HCT116 (cell line): ENCODE data around the gene UGGT2. TPM values are rescaled to one million over a fixed set of nuclear protein-coding genes. Genes with fewer than 3 reads are reported as not detected.
"Not testable (repeated sequence)": the region's sequence is repeated elsewhere in the genome, so short reads cannot be mapped to it uniquely, and the experiment has no call there.

ENCODE experiments used
- ATAC-seq: fragments of 200-7000 bp; cut with Tn5 transposase; 2 replicates; pipeline ENCODE4 v1.9.1; 2020; ENCODE audit warnings: mild to moderate bottlenecking, moderate library complexity
- BruUV-seq: library from RNA; stranded (reverse); fragments of 400-500 nt; replicated peaks from 2 replicates; lab custom pipeline; 2021; lab: Mats Ljungman, UMichigan
- CTCF ChIA-PET: fragments of 300-600 bp; sonication (Branson Sonifier 250); formaldehyde crosslinking; loops from one replicate; lab custom pipeline; 2021; ENCODE audit warnings: antibody characterized with exemption; lab: Charles Lee
- POLR2A ChIA-PET: fragments of 300-600, 350-600 bp; sonication (Branson Sonifier 250); formaldehyde crosslinking; loops from one replicate; lab custom pipeline; 2021; ENCODE audit warnings: antibody characterized with exemption; lab: Charles Lee
- RAD21 ChIA-PET, 2 experiments: fragments of 300-600 bp; sonication (Branson Sonifier 250); formaldehyde crosslinking; loops; one replicate each; lab custom pipeline; 2023; ENCODE audit warnings: low total read pairs in 2 of 2; ENCODE audit not compliant: uncharacterized antibody in 2 of 2, unreplicated experiment in 2 of 2, low non-redundant PET in 1 of 2; lab: Charles Lee
- DNase-seq: peaks from one replicate; pipeline ENCODE4 v3.0.0-alpha.2; 2010; ENCODE audit warnings: low read depth, low spot score
- H2AFZ ChIP-seq: fragments of 200-600 bp; shearing (Covaris generic), sonication (generic); 2 replicates; pipeline ENCODE4 v1.6.1; 2017; ENCODE audit warnings: low read depth, mixed run types, mixed read lengths, antibody characterized with exemption, low read length; ENCODE audit not compliant: poor library complexity, severe bottlenecking
- H3K27ac ChIP-seq: 2 replicates; pipeline ENCODE4 v1.5.1; 2012; ENCODE audit warnings: low read depth, low read length
- H3K27me3 ChIP-seq: fragments of 200-600 bp; sonication (generic); 2 replicates; pipeline ENCODE4 v1.6.1; 2016; ENCODE audit warnings: mixed run types, low read length, mixed read lengths; ENCODE audit not compliant: insufficient read depth
- H3K36me3 ChIP-seq, 2 experiments: fragments of 200-500 bp in 1 of 2; fragments of 200-600 bp in 1 of 2; sonication (Bioruptor generic) in 1 of 2; sonication (generic) in 1 of 2; 2 replicates each; pipeline versions ENCODE4 v1.5.1 to v1.6.1; 2014 to 2016; ENCODE audit warnings: low read length in 2 of 2, inconsistent platforms in 1 of 2, mixed read lengths in 1 of 2, mixed run types in 1 of 2; ENCODE audit not compliant: insufficient read depth in 2 of 2, control insufficient read depth in 1 of 2
- H3K4me1 ChIP-seq, 2 experiments: fragments of 200-600 bp in 1 of 2; sonication (generic) in 1 of 2; 2 replicates each; pipeline versions ENCODE4 v1.5.1 to v1.6.1; 2012 to 2017; ENCODE audit warnings: low read length in 2 of 2, inconsistent platforms in 1 of 2, mild to moderate bottlenecking in 1 of 2, mixed read lengths in 1 of 2, mixed run types in 1 of 2, moderate library complexity in 1 of 2; ENCODE audit not compliant: insufficient read depth in 2 of 2, control insufficient read depth in 1 of 2
- H3K4me2 ChIP-seq: fragments of 200-600 bp; sonication (generic); 2 replicates; pipeline ENCODE4 v1.6.1; 2017; ENCODE audit warnings: mixed run types, low read length, mixed read lengths
- H3K4me3 ChIP-seq, 2 experiments: fragments of 200-600 bp in 1 of 2; sonication (generic) in 1 of 2; replicated peaks in 1 of 2; 2 replicates each; pipeline ENCODE4 v1.5.1; 2011 to 2016; ENCODE audit warnings: low read length in 2 of 2, control low read depth in 1 of 2, low read depth in 1 of 2, mild to moderate bottlenecking in 1 of 2, mixed read lengths in 1 of 2, mixed run types in 1 of 2
- H3K79me2 ChIP-seq: fragments of 200-600 bp; sonication (generic); 2 replicates; pipeline ENCODE4 v1.6.1; 2017; ENCODE audit warnings: mild to moderate bottlenecking, mixed run types, low read length, moderate library complexity, mixed read lengths; ENCODE audit not compliant: insufficient read depth
- H3K9ac ChIP-seq: fragments of 200-600 bp; sonication (generic); 2 replicates; pipeline ENCODE4 v1.6.1; 2016; ENCODE audit warnings: low read length, mixed read lengths
- H3K9me2 ChIP-seq: fragments of 200-600 bp; sonication (generic), shearing (Covaris generic); 2 replicates; pipeline ENCODE4 v1.6.1; 2017; ENCODE audit warnings: mixed run types, mild to moderate bottlenecking, moderate library complexity; ENCODE audit not compliant: insufficient read depth
- H3K9me3 ChIP-seq, 2 experiments: fragments of 200-500 bp in 1 of 2; fragments of 200-600 bp in 1 of 2; sonication (Bioruptor generic) in 1 of 2; sonication (generic) in 1 of 2; 2 replicates each; pipeline ENCODE4 v1.6.1; 2014 to 2017; ENCODE audit warnings: low read length in 2 of 2, mixed read lengths in 2 of 2, inconsistent platforms in 1 of 2, low read depth in 1 of 2, mild to moderate bottlenecking in 1 of 2, mixed run types in 1 of 2, moderate library complexity in 1 of 2; ENCODE audit not compliant: control insufficient read depth in 1 of 2, insufficient read depth in 1 of 2
- H4K20me1 ChIP-seq: fragments of 200-600 bp; sonication (generic), shearing (Covaris generic); 2 replicates; pipeline ENCODE4 v1.6.1; 2017; ENCODE audit warnings: mixed run types, mild to moderate bottlenecking, moderate library complexity; ENCODE audit not compliant: insufficient read depth
- ATF3 ChIP-seq: IDR thresholded peaks from 2 replicates; pipeline ENCODE4 v1.6.1; 2012
- CTCF ChIP-seq, 3 experiments: fragments of 200-600 bp in 1 of 3; sonication (generic) in 1 of 3; IDR thresholded peaks in 2 of 3; conservative IDR thresholded peaks in 1 of 3; 2 replicates each; pipeline ENCODE4 v1.5.1; 2012 to 2017; ENCODE audit warnings: low read depth in 2 of 3, low read length in 2 of 3, antibody characterized with exemption in 1 of 3, borderline replicate concordance in 1 of 3, control low read depth in 1 of 3, mild to moderate bottlenecking in 1 of 3, mixed read lengths in 1 of 3, mixed run types in 1 of 3, moderate library complexity in 1 of 3; ENCODE audit not compliant: insufficient read depth in 1 of 3
- EGR1 ChIP-seq: IDR thresholded peaks from 2 replicates; pipeline ENCODE4 v1.6.1; 2012; ENCODE audit warnings: low read depth
- EZH2phosphoT487 ChIP-seq: fragments of 200-600 bp; IDR thresholded peaks from 2 replicates; pipeline ENCODE4 v1.6.1; 2018; ENCODE audit warnings: antibody characterized with exemption, borderline replicate concordance
- FOSL1 ChIP-seq: IDR thresholded peaks from 2 replicates; pipeline ENCODE4 v1.6.1; 2012; ENCODE audit warnings: low read depth
- MAX ChIP-seq: IDR thresholded peaks from 2 replicates; pipeline ENCODE4 v1.6.1; 2012
- POLR2AphosphoS5 ChIP-seq: IDR thresholded peaks from 2 replicates; pipeline ENCODE4 v1.6.1; 2011; ENCODE audit warnings: mild to moderate bottlenecking, low read depth, low read length, moderate library complexity
- RAD21 ChIP-seq: IDR thresholded peaks from 2 replicates; pipeline ENCODE4 v1.6.1; 2012; ENCODE audit warnings: low read depth, mild to moderate bottlenecking
- REST ChIP-seq: IDR thresholded peaks from 2 replicates; pipeline ENCODE4 v1.6.1; 2012; ENCODE audit warnings: low read depth
- SIN3A ChIP-seq: IDR thresholded peaks from 2 replicates; pipeline ENCODE4 v1.6.1; 2012; ENCODE audit warnings: low read depth
- SP1 ChIP-seq: IDR thresholded peaks from 2 replicates; pipeline ENCODE4 v1.6.1; 2012; ENCODE audit warnings: low read depth
- SRF ChIP-seq: IDR thresholded peaks from 2 replicates; pipeline ENCODE4 v1.6.1; 2012; ENCODE audit warnings: low read depth
- TCF7L2 ChIP-seq: IDR thresholded peaks from 2 replicates; pipeline ENCODE4 v1.7.0; 2011; ENCODE audit warnings: borderline replicate concordance, inconsistent platforms; ENCODE audit not compliant: insufficient read depth, insufficient read length; ENCODE audit errors: extremely low read depth
- YY1 ChIP-seq: IDR thresholded peaks from 2 replicates; pipeline ENCODE4 v1.6.1; 2011; ENCODE audit warnings: low read length, low read depth, moderate library complexity, mild to moderate bottlenecking; ENCODE audit not compliant: insufficient replicate concordance; ENCODE audit errors: extremely low read depth
- intact Hi-C: fragments of 100-400 bp; cut with micrococcal nuclease; formaldehyde crosslinking; loops from 2 replicates; pipeline ENCODE4 v1.10.0; 2022
- total RNA-seq: library from RNA; stranded (reverse); gene quantifications from one replicate; pipeline ENCODE4 v1.2.1, GENCODE V29; 2021; ENCODE audit not compliant: unreplicated experiment

The UGGT2 gene
- total RNA-seq, 1 experiment from 2014 or later: 27.1 TPM

- ChIA-PET POLR2A (no interaction called here), CTCF (interaction anchor here (1.2 kb wide), 1 partner anchor 71 kb away, joined by 3 read pairs; the partner anchor contains the start of gene UGGT2)
- Histone ChIP-seq H3K79me2 (no peaks in the 10 kb centered on the region), H3K9ac (no peak overlapping the region), H3K27ac (no peak overlapping the region), H3K9me3 (no peaks in the 10 kb centered on the region), H2AFZ (no peak overlapping the region), H3K4me2 (no peak overlapping the region)
- intact Hi-C loops: no loop called here
- BruUV-seq: no TSS peak
- TF ChIP-seq SRF (no peak), SIN3A (no peak), EZH2phosphoT487 (no peak), FOSL1 (no peak), REST (no peak), EGR1 (no peak), SP1 (no peak), CTCF (IDR thresholded peaks at IDR 0.05 in 2 of 3, conservative IDR thresholded peaks at IDR 0.05 in 1 of 3; ENCODE audit: borderline replicate concordance in 1 of 3, insufficient read depth in 1 of 3, low read depth in 2 of 3, low read length in 2 of 3) (no peak), MAX (no peak), POLR2AphosphoS5 (no peak), ATF3 (no peak), TCF7L2 (no peak), YY1 (no peak), RAD21 (no peak)
- TF ChIP-seq, all 23 proteins: peak for 0
- Histone ChIP-seq H3K36me3 (no peaks in the 10 kb centered on the region), H3K9me2 (no peaks in the 10 kb centered on the region), H3K27me3 (no peaks in the 10 kb centered on the region), H3K4me3 (no peak overlapping the region), H3K4me1 (no peaks in the 10 kb centered on the region), H4K20me1 (no peaks in the 10 kb centered on the region)
- DNase-seq (no peak), ATAC-seq (no peak)
- RAD21 ChIA-PET: no interaction called here
Measured at GRCh38 chr13:95982144-95982543, 71.1 kb downstream of the UGGT2 start.

- H3K27me3 ChIP-seq, POLR2A ChIA-PET, CTCF ChIA-PET, H3K36me3 ChIP-seq, H3K27ac ChIP-seq, intact Hi-C loops, H3K9ac ChIP-seq, RAD21 ChIA-PET, H3K4me1 ChIP-seq, H3K79me2 ChIP-seq, H3K9me3 ChIP-seq, BruUV-seq, H3K4me2 ChIP-seq, H3K4me3 ChIP-seq, H4K20me1 ChIP-seq, ATAC-seq, DNase-seq, H3K9me2 ChIP-seq, H2AFZ ChIP-seq: not testable (repeated sequence)
Measured at GRCh38 chr13:95972651-95973050, 80.5 kb downstream of the UGGT2 start.
